Central memory CD4-positive, alpha-beta T cell (primary cell): ENCODE results near the gene DBX1.

Source experiments
- DNase-seq: peaks from one replicate; pipeline ENCODE4 v3.0.0; 2022

Gene DBX1

DNA sequence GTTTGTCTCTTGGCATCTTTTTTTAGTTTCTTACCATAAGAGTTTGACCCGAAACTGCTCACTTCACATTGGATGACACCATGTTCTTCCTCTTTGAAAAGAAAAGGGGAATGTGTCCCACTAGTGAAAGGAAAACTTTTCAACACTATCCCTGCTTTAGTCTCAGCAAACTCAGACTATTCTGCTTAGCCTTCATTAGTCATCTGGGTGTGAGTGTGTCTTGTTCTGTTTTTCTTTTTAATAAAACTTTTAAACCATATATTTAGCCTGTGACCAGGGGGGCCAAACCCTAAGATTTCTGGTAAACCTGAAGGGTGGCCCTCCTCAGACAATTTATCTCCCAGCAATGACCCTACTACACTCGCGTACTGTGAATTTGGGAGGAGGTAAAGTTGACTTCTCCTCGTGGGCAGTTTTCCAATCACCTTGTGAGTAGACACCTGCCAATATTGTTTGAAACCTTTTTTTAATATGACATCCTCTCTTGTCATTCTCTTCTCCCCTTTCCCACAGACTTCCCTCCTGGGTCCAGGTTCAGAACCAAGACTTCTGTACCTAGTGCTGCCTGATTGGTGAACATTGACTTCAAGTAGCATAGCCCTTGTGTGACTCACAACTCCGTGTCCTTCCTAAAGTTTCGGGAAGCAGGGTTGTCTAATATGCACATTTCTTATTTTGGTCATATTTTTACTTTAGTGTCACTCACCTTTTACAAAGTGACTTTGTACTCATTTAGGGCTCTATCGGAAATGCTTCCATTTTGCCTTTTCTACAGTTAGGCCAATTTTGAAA is 39.9 kb downstream of the DBX1 start:
- DNase-seq: no peak

DNA sequence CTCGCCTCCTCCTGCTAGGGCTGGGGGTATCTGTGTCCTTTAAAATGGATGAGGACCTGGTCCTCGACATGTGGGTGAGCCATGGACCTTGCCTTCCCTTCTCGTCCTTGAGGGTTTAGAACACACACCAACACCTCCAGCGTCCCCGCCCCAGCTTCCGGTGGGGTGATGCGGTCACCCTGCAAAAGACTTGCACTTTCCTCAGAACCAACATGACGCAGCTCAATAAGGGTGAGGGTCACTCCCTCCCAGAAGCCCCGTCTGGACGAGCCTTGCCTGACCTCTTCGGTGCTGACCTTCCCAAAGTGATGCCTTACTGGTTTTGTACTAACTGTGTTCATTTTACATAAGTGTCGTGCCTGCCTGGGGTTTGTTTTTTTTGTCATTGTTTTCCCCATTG is 41.0 kb downstream of the DBX1 start:
- DNase-seq: no peak

DNA sequence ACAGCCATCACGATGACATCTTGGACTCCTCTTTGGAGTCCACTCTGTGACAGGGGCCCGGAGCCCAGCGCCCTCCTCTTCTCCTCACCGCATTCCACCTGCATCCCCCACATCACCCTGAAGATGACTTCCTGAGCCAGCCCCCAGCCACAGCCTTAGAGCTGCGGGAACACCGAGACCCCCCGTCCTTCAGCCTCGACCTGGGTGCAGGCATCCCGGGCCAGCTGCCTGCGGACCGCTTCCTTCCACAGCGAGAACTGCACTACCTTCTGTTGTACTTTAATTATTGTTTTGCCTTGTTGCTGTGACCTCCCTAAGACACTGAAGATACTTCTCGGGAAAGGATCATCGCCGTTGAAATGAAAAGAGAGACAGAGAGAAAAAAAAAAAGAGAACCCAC is 42.1 kb downstream of the DBX1 start:
- no peak for DNase-seq

DNA sequence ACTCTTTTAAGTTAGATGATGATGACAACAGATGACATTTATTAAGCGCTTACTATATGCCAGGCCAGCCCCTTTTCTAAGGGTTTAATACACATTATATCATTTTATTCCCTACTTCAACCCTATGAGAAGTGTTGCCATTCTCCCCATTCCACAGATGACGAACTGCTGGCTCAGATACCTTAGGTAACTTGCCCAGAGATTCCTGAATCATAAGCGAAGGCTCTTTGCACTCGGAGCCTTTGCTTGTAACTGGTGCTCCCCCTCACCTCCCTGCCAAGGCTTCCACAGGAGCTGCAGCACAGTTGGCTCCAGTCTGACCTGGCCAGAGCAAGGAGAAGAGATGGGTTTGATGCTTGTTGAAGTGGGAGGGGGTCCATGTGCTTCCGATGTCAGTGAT is 43.0 kb downstream of the DBX1 start:
- no peak for DNase-seq

DNA sequence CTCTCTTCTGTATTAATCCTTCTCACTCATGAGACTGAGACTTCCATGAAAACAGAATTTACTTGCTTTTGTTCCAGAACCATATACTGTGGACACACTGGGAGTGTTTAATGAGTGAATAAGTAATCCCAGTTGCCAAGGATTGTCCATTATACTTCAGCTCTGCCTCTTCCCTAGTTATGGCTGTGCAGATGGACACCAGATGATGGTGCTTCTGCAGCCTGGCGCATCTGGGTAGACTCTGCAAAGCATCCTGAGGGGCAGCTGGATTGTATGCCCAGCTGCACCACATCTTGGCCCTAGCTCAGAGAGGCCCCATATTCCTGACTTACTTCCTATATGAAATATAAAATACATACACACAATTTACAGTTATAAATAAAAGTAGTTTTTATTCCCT is 43.5 kb downstream of the DBX1 start:
- no peak for DNase-seq

DNA sequence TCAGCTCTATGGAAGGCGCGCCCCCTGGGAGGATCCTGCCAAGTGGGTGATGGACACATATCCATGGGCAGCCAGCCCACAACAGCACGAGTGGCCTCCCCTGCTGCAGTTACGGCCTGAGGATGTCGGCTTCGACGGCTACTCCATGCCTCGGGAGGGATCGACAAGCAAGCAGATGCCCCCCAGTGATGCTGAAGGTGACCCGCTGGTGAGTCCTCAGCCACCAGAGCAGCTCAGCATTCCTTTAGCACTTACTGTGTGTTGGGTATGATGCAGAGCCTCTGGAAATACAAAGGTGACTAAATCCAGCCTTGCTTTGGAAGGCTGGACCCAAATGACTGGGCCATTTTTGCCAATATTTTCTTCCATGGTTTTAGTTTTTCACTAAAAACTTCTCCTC is 45.7 kb downstream of the DBX1 start:
- DNase-seq: no peak

DNA sequence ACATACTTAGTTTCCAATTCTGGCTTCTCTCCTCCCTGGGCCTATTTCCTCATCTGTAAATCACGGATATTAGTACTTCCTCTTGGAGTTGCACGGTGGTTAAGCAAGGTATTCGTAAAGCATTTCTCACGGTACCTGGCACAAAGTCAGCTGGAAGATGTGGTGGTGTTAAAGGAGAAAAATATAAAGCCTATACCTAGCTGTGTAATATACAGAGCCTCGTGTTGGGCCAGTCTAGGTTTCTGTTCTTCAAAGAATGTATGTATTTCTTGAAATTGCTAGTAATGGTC is 47.2 kb downstream of the DBX1 start:
- DNase-seq: no peak

DNA sequence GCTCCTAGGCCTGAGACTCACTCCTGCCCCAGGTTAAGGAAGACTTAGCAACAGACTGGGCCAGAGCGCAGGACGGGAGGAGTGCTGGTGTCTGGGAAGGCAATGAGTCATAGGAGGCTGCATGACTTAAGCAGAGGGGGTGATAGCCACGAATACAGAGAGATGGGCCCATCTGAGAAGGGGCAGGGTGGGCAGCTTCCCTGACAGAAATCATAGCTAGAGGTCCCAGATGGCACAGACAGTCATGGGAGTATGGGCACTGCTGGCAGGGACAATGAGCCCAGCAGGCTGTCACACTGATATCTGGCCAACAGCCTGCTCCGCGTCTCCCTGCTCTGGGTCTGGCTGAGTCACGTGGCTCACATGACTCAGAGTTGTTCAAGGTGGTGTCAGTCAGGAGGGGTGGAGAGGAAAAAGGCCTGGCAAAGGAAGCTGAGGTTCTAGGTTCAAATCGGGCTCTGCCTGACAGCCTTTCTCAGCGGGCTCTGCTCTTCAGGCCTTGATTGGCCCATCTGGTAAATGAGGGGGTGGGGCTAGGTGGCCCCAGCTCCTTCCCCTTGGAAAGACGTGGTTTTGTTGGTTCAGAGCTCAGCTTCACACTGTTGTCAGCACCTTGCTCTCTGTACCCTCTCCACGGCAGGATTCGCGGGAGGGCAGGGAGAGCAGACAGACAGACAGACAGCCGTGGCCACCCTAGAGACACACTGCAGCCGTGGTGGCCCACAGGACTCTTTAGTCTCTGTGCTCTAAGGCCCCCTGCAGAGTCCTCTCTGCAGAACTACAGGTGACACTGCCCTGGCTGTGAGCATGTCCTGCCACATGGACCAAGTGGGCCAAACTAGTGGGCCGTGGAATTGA is 47.8 kb downstream of the DBX1 start:
- DNase-seq: no peak

DNA sequence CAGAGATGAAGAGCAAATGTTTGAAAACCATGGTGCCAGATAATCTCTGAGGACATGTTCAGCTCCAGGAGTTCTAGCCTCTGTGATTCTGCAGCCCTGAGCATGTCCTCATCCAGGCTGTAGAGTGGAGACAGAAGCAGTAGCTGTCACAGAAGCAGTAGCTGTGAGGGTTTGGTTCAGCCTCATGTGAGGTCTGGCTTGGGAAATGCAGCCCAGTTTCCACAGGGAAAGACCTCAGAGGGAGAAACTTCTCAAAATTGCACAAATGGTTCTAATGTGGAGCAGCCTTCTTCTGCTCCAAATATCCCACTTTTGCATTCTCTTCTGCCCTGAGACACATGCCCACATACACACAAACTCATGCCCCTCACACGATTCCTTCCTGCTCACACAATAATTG is 48.4 kb downstream of the DBX1 start:
- no peak for DNase-seq

DNA sequence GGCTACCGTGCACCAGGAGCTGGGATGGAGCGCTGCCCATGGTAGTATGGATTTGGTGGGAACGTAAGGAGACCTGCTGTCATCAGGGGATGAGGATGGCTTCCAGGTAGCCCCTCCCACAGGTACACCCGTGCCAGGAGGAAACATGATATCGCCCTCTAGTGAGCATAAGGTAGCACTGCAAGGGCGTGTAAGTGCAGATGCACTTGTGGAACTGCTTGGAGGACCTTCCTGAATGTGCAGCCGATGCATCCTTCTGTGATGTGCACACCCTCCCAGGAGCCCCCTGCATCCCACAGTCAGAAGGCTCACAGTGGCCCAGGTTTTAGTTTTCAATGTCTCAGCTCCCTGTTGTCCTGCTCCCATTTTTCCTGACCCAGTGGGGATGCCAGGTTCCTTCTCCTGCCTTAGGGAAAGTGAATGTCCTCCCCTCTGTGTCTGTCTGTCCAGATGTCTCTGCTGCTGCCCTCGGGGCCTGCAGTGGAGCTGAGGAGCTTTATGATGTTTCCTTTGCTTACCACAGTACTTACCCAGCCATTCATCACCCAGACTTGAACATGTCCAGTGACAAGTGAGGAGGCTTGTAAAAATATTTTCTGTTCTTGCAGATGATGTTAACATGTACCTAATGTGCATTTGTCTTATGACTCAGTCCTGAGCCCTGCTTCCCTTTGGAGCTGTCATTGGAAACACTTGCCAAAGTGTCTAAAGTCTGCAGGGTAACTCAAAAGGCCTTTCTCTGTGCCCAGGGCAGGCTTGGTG is 49.2 kb downstream of the DBX1 start:
- peak; percentile 19 for DNase-seq

DNA sequence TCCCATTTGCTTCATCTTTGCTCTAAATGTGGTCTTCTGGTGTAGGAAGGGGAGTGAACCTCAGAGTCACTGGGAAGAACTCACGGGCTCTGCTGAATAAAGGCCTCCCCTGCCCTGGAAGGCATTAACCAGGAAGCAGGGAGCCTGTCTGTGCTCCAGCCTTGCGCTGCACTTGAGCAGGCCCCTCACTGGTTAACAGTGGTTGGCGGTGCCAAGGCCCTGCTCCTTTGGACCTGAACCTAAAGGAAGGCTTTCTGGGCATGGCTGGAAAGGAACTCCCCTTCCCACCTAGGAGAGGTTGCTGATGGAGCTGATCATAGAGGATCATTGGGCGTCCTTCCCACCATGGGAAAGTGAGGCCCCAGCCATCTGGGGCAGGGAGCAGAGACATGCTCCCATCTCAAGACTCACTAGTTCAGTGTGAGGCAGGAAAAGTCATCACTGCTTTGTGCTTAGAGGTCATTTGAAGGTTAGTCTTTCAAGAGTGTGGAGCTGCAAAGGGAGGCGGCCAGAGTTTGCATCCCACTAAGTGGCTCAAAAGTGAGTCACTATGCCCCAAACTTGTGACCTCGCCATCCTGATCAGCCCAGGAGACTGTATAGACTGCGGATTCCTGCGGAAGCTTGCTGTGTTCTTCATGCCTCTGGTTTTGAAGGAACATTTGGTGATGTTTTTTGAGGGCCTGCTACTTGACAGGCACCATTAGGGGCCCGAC is 50.4 kb downstream of the DBX1 start:
- DNase-seq: no peak
